K562 (cell line): ENCODE measurements around the gene JUN. TPM values are rescaled to one million over a fixed set of nuclear protein-coding genes. Genes with fewer than 3 reads are reported as not detected.

Experiments
- ATAC-seq: fragments of 200-7000 bp; cut with Tn5 transposase; 3 replicates; pipeline ENCODE4 v1.9.1; 2020; ENCODE audit warnings: moderate library complexity
- BruUV-seq: library from RNA; stranded (reverse); fragments of 400-500 nt; replicated peaks from 2 replicates; lab custom pipeline; 2021; lab: Mats Ljungman, UMichigan
- CTCF ChIA-PET: fragments of 300-600 bp; formaldehyde crosslinking; extraction: SDS; loops from one replicate; lab custom pipeline; 2021; ENCODE audit warnings: low intra/inter-chr PET ratio; lab: Yijun Ruan, JAX
- POLR2A ChIA-PET: fragments of 300-600, 350-650 bp; sonication (Branson Sonifier 250); formaldehyde crosslinking; extraction: SDS; loops from one replicate; lab custom pipeline; 2021; ENCODE audit warnings: antibody characterized with exemption, inconsistent platforms; lab: Yijun Ruan, JAX
- DNase-seq, 4 experiments: peaks; one replicate each; pipeline versions ENCODE4 v3.0.0 to v3.0.0-alpha.2; 2011 to 2018; ENCODE audit warnings: low spot score in 3 of 4, mixed read lengths in 3 of 4; ENCODE audit errors: extremely low read depth in 1 of 4
- FAIRE-seq: peaks from 2 replicates; lab custom pipeline; 2011; peaks lifted over from hg19 to GRCh38; lab: Jason Lieb, UNC
- H2AFZ ChIP-seq: 2 replicates; pipeline ENCODE4 v1.6.0; 2011; ENCODE audit warnings: low read depth, low read length, control low read depth, inconsistent platforms
- H3K27ac ChIP-seq: fragments of 200-600 bp; 3 replicates; pipeline ENCODE4 v1.8.0; 2011; ENCODE audit warnings: low read depth, mild to moderate bottlenecking, control low read depth, inconsistent platforms, low read length, moderate library complexity, mixed read lengths; ENCODE audit errors: extremely low read depth
- H3K27me3 ChIP-seq, 2 experiments: fragments of 300-600 bp in 1 of 2; 2 replicates in 1 of 2; 3 replicates in 1 of 2; pipeline versions ENCODE4 v1.6.0 to v1.8.0; 2011; ENCODE audit warnings: inconsistent platforms in 2 of 2, low read length in 2 of 2, mild to moderate bottlenecking in 1 of 2, mixed read lengths in 1 of 2, moderate library complexity in 1 of 2; ENCODE audit not compliant: control insufficient read depth in 2 of 2, insufficient read depth in 2 of 2
- H3K36me3 ChIP-seq: fragments of 300-600 bp; 3 replicates; pipeline ENCODE4 v1.8.0; 2011; ENCODE audit warnings: mild to moderate bottlenecking, low read length, inconsistent platforms; ENCODE audit not compliant: control insufficient read depth, insufficient read depth
- H3K4me1 ChIP-seq, 2 experiments: fragments of 200-600 bp in 1 of 2; replicated peaks in 1 of 2; 2 replicates in 1 of 2; 3 replicates in 1 of 2; pipeline versions ENCODE4 v1.5.1 to v1.8.0; 2011; ENCODE audit warnings: inconsistent platforms in 2 of 2, low read length in 2 of 2, mild to moderate bottlenecking in 1 of 2, mixed read lengths in 1 of 2, moderate library complexity in 1 of 2; ENCODE audit not compliant: control insufficient read depth in 2 of 2, insufficient read depth in 2 of 2
- H3K4me2 ChIP-seq: 2 replicates; pipeline ENCODE4 v1.6.1; 2011; ENCODE audit warnings: low read length, control low read depth, inconsistent platforms, mixed read lengths; ENCODE audit not compliant: insufficient read depth
- H3K4me3 ChIP-seq: fragments of 200-600 bp; sonication (generic), shearing (Covaris generic); 2 replicates; pipeline ENCODE4 v1.5.1; 2016; ENCODE audit warnings: control low read depth, inconsistent platforms
- H3K79me2 ChIP-seq: fragments of 200-600 bp; 3 replicates; pipeline ENCODE4 v1.8.0; 2011; ENCODE audit warnings: low read length, inconsistent platforms; ENCODE audit not compliant: control insufficient read depth, insufficient read depth
- H3K9ac ChIP-seq, 2 experiments: 2 replicates each; pipeline versions ENCODE4 v1.6.0 to v1.6.1; 2011; ENCODE audit warnings: low read depth in 2 of 2, low read length in 2 of 2, control low read depth in 1 of 2, inconsistent platforms in 1 of 2, mild to moderate bottlenecking in 1 of 2, mixed read lengths in 1 of 2; ENCODE audit not compliant: insufficient read depth in 1 of 2
- H3K9me1 ChIP-seq: one replicate; pipeline ENCODE4 v1.6.0; 2011; ENCODE audit warnings: inconsistent platforms, mild to moderate bottlenecking, low read length, moderate library complexity; ENCODE audit not compliant: control insufficient read depth, insufficient read depth
- H3K9me3 ChIP-seq: replicated peaks from 2 replicates; pipeline ENCODE4 v1.5.1; 2011; ENCODE audit warnings: low read depth, low read length, inconsistent platforms; ENCODE audit not compliant: control insufficient read depth, insufficient read depth
- H4K20me1 ChIP-seq: replicated peaks from 2 replicates; pipeline ENCODE4 v1.6.1; 2011; ENCODE audit warnings: low read length, inconsistent platforms, mixed read lengths; ENCODE audit not compliant: control insufficient read depth, insufficient read depth
- ARID2 ChIP-seq: fragments of 450-650 bp; IDR thresholded peaks from 2 replicates; pipeline ENCODE4 v1.6.1; 2017; ENCODE audit warnings: antibody characterized with exemption, mild to moderate bottlenecking
- CBFA2T3 ChIP-seq: fragments of 450-650 bp; IDR thresholded peaks from 2 replicates; pipeline ENCODE4 v1.6.1; 2017
- CSDE1 ChIP-seq, 2 experiments: fragments of 450-650 bp; IDR thresholded peaks; 2 replicates each; pipeline ENCODE4 v1.6.1; 2016; ENCODE audit warnings: mild to moderate bottlenecking in 1 of 2
- GTF2A2 ChIP-seq: IDR thresholded peaks from 2 replicates; pipeline ENCODE4 v1.6.1; 2016; ENCODE audit warnings: mild to moderate bottlenecking, missing genetic modification characterization, missing compliant biosample characterization
- HMGN3 ChIP-seq: IDR thresholded peaks from 2 replicates; pipeline ENCODE4 v1.6.1; 2011; ENCODE audit warnings: borderline replicate concordance, low read depth, mild to moderate bottlenecking, mixed read lengths, low read length; ENCODE audit not compliant: insufficient read length; ENCODE audit errors: extremely low read depth
- KDM2B ChIP-seq: fragments of 250-450 bp; sonication (Bioruptor Pico); IDR thresholded peaks from 2 replicates; pipeline ENCODE4 v1.8.0; 2021; ENCODE audit warnings: mild to moderate bottlenecking, moderate library complexity
- NUFIP1 ChIP-seq: fragments of 450-650 bp; IDR thresholded peaks from 2 replicates; pipeline ENCODE4 v1.6.1; 2018; ENCODE audit not compliant: partially characterized antibody
- SAFB ChIP-seq: fragments of 200-400 bp; formaldehyde crosslinking; IDR thresholded peaks from 2 replicates; pipeline ENCODE4 v1.6.1; 2017; ENCODE audit warnings: low read depth, low read length, borderline replicate concordance
- SAP30 ChIP-seq: fragments of 200-600 bp; sonication (generic); IDR thresholded peaks from 2 replicates; pipeline ENCODE4 v1.6.1; 2012; ENCODE audit warnings: borderline replicate concordance, low read depth, mild to moderate bottlenecking, moderate library complexity, low read length, control low read depth, inconsistent platforms; ENCODE audit not compliant: insufficient read depth, poor library complexity, severe bottlenecking
- SMARCA5 ChIP-seq: fragments of 450-650 bp; IDR thresholded peaks from 2 replicates; pipeline ENCODE4 v1.6.1; 2016
- SP1 ChIP-seq: sonication (generic); formaldehyde crosslinking; IDR thresholded peaks from 2 replicates; pipeline ENCODE4 v1.8.1; 2022; ENCODE audit warnings: mild to moderate bottlenecking, missing genetic modification reagents
- TEAD2 ChIP-seq: fragments of 450-650 bp; IDR thresholded peaks from 2 replicates; pipeline ENCODE4 v1.6.1; 2016; ENCODE audit warnings: missing genetic modification characterization, control low read depth, missing compliant biosample characterization
- ZNF316 ChIP-seq: fragments of 450-650 bp; IDR thresholded peaks from 2 replicates; pipeline ENCODE4 v1.6.1; 2016
- ZNF764 ChIP-seq: fragments of 250-450 bp; sonication (Bioruptor Pico); IDR thresholded peaks from 2 replicates; pipeline ENCODE4 v1.4.0; 2020; ENCODE audit warnings: low read depth, mild to moderate bottlenecking, moderate library complexity
- WGBS: fragments of 100-300 bp; shearing (Covaris generic); methylation state at CpG from one replicate; pipeline ENCODE4 v1.1.6; 2016; ENCODE audit warnings: low coverage, mixed read lengths; ENCODE audit not compliant: insufficient coverage; ENCODE audit errors: missing lambda C conversion rate; 5-methylcytosine and 5-hydroxymethylcytosine counted together
- in situ Hi-C: fragments of 300-500 bp; cut with MboI; formaldehyde crosslinking; loops from 4 replicates; pipeline ENCODE4 v1.15.0; 2018; ENCODE audit warnings: inconsistent platforms, mixed read lengths
- intact Hi-C: fragments of 100-400 bp; cut with micrococcal nuclease; formaldehyde crosslinking; loops from 2 replicates; pipeline ENCODE4 v1.14.2; 2022
- polyA plus RNA-seq, 8 experiments: library from polyadenylated mRNA; depleted of rRNA in 4 of 8; stranded (reverse) in 5 of 8; unstranded in 3 of 8; fragments of >200 nt; fragmentation: Nextera tagmentation in 2 of 8; fragmentation: Illumina TruSeq in 1 of 8; extraction: Ambion mirVana in 2 of 8; extraction: Trizol in 1 of 8; gene quantifications; 2 replicates each; pipeline versions ENCODE4 v1.2.1 to v1.2.3, GENCODE V29; 2011 to 2014; ENCODE audit warnings: inconsistent platforms in 1 of 8, missing spikeins in 1 of 8
- total RNA-seq, 7 experiments: library from RNA; depleted of rRNA in 6 of 7; stranded (reverse); fragments of >200 nt in 6 of 7; fragmentation: Illumina TruSeq in 2 of 7; extraction: Trizol in 2 of 7; gene quantifications; 2 replicates each; pipeline versions ENCODE4 v1.2.1 to v1.2.3, GENCODE V29; 2011 to 2021; ENCODE audit warnings: low replicate concordance in 1 of 7
- TF ChIP-seq, protein P1 (sequence below): sonication (generic); formaldehyde crosslinking; IDR thresholded peaks from 2 replicates; pipeline ENCODE4 v1.8.0; 2022; ENCODE audit warnings: missing genetic modification reagents, mild to moderate bottlenecking, borderline replicate concordance

JUN gene
- total and polyA plus RNA-seq, 9 of the 15 experiments (the other 6 are each of a cell fraction or from before 2014, with no cell fraction given), result 0.32 to 23.4 (median 4.0) TPM

DNA sequence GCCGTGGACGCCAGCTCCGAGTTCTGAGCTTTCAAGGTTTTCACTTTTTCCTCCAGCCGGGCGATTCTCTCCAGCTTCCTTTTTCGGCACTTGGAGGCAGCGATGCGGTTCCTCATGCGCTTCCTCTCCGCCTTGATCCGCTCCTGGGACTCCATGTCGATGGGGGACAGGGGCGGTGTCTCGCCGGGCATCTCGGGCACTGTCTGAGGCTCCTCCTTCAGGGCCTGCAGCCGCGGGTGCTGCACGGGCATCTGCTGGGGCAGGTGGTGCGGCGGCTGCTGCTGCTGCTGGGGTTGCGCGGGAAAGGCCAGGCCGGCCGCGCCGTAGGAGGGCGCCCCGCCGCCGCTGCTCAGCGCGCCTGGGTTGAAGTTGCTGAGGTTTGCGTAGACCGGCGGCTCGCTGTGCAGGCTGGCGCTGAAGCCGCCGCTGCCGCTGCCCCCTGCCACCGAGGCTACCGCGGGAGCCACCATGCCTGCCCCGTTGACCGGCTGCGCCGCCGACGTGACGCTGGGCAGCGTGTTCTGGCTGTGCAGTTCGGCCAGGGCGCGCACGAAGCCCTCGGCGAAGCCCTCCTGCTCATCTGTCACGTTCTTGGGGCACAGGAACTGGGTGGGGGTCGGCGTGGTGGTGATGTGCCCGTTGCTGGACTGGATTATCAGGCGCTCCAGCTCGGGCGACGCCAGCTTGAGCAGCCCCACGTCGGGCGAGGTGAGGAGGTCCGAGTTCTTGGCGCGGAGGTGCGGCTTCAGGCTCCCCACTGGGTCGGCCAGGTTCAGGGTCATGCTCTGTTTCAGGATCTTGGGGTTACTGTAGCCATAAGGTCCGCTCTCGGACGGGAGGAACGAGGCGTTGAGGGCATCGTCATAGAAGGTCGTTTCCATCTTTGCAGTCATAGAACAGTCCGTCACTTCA lies 1.4 kb downstream of the JUN start (continued):
- TF ChIP-seq SP1 (CRISPR knock-in tag) (peak; percentile 70; the same call in 1 of the 2 replicates), ZNF764 (no peak), CSDE1 (IDR thresholded peaks at IDR 0.05) (no peak), CBFA2T3 (no peak), SAP30 (peak; percentile 64)

DNA sequence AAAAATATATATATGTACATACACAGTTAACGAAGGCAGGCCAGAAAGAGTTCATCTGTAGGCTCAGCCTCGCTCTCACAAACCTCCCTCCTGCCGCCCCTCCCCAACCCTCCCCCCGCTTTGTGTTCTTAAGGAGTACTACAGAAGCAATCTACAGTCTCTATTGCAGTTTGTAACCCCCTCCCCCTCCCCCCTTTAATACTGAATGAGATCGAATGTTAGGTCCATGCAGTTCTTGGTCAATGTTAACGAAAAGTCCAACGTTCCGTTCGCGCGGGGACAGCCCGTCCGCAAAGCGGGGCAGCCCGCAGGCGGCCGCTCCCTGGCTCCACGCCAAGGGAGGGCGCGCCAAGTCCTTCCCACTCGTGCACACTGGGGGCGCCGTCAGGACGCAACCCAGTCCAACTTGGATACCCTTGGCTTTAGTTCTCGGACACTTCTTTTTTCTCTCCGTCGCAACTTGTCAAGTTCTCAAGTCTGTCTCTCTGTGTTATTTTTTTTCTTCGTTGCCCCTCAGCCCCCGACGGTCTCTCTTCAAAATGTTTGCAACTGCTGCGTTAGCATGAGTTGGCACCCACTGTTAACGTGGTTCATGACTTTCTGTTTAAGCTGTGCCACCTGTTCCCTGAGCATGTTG lies 2.2 kb downstream of the JUN start:
- in situ Hi-C loops, result loop anchor here (10.0 kb wide), 2 partner anchors 103 to 503 kb away; no protein-coding TSS in a partner anchor
- peak; percentile 64 to 82 (median 66) for DNase-seq
- Histone ChIP-seq H3K27me3 (no peaks in the 10 kb centered on the region), H2AFZ (peak overlapping the region; percentile 85; the same call in 1 of the 2 replicates), H3K4me3 (peak overlapping the region; percentile 81), H3K79me2 (peaks cover 21% of the 10 kb centered on the region), H3K9me1 (no peaks in the 10 kb centered on the region), H3K36me3 (no peaks in the 10 kb centered on the region), H3K9me3 (no peaks in the 10 kb centered on the region), H4K20me1 (peaks cover 5% of the 10 kb centered on the region; the same call in 1 of the 2 replicates), H3K4me2 (peak overlapping the region; percentile 87), H3K4me1 (peaks cover 9 to 37% of the 10 kb centered on the region in 2 experiments; a peak in 4 of 5 replicates), H3K9ac (peak overlapping the region; percentile 97 to 99), H3K27ac (peak overlapping the region; percentile 96; the same call in 1 of the 3 replicates)
- peak; percentile 20 for ATAC-seq
- ChIA-PET CTCF (interaction anchor here (1.1 kb wide), 1 partner anchor 190 kb away, joined by 3 read pairs; no protein-coding TSS in a partner anchor), POLR2A (interaction anchor here (0.5 to 2.4 kb wide), 25 partner anchors 9 to 771 kb away, joined by 3 to 18 read pairs (median 3); no protein-coding TSS in a partner anchor)
- 3% methylated on average over 30 of the region's 32 CpGs for WGBS
- FAIRE-seq, result peak; percentile 48
- no TSS peak for BruUV-seq
- intact Hi-C loops, result loop anchor here (5.0 to 10.0 kb wide), 8 partner anchors 39 to 916 kb away; partner anchors contain the start of gene FGGY
- 0 out of 2 replicates have a peak, but pooled peaks have one; percentile 2 for TF ChIP-seq KDM2B (CRISPR knock-in tag)
- TF ChIP-seq ARID2, result 0 out of 2 replicates have a peak, but pooled peaks have one; percentile 16
- peak; percentile 78 for TF ChIP-seq HMGN3
- TF ChIP-seq GTF2A2 (tag), result no peak
- TF ChIP-seq TEAD2 (tag), result no peak
- TF ChIP-seq, protein P1, sequence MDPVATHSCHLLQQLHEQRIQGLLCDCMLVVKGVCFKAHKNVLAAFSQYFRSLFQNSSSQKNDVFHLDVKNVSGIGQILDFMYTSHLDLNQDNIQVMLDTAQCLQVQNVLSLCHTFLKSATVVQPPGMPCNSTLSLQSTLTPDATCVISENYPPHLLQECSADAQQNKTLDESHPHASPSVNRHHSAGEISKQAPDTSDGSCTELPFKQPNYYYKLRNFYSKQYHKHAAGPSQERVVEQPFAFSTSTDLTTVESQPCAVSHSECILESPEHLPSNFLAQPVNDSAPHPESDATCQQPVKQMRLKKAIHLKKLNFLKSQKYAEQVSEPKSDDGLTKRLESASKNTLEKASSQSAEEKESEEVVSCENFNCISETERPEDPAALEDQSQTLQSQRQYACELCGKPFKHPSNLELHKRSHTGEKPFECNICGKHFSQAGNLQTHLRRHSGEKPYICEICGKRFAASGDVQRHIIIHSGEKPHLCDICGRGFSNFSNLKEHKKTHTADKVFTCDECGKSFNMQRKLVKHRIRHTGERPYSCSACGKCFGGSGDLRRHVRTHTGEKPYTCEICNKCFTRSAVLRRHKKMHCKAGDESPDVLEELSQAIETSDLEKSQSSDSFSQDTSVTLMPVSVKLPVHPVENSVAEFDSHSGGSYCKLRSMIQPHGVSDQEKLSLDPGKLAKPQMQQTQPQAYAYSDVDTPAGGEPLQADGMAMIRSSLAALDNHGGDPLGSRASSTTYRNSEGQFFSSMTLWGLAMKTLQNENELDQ (CRISPR knock-in tag), result no peak
- 0 out of 2 replicates have a peak, but pooled peaks have one; percentile 33 for TF ChIP-seq ZNF316
- TF ChIP-seq NUFIP1, result no peak
- TF ChIP-seq SAFB, result peak; percentile 79
- peak; percentile 66; the same call in 1 of the 2 replicates for TF ChIP-seq SMARCA5
